Panc1 (cell line): ENCODE results near the gene ANKLE2. TPM values are rescaled to one million over a fixed set of nuclear protein-coding genes. Genes with fewer than 3 reads are reported as not detected.

Experiments
- ATAC-seq: fragments of 200-7000 bp; cut with Tn5 transposase; 2 replicates; pipeline ENCODE4 v1.9.1; 2020; ENCODE audit warnings: mild to moderate bottlenecking, moderate library complexity
- BruUV-seq: library from RNA; stranded (reverse); fragments of 400-500 nt; replicated peaks from 2 replicates; lab custom pipeline; 2021; lab: Mats Ljungman, UMichigan
- CTCF ChIA-PET: fragments of 300-600 bp; sonication (Branson Sonifier 250); formaldehyde crosslinking; loops from one replicate; lab custom pipeline; 2022; ENCODE audit warnings: antibody characterized with exemption; lab: Charles Lee
- POLR2A ChIA-PET: fragments of 300-600 bp; sonication (Branson Sonifier 250); formaldehyde crosslinking; loops from one replicate; lab custom pipeline; 2022; ENCODE audit warnings: antibody characterized with exemption; lab: Charles Lee
- DNase-seq: peaks from one replicate; pipeline ENCODE4 v3.0.0-alpha.2; 2010; ENCODE audit warnings: low read depth, low spot score
- H3K27ac ChIP-seq: 2 replicates; pipeline ENCODE4 v1.5.1; 2011; ENCODE audit warnings: mild to moderate bottlenecking, low read length, inconsistent platforms
- H3K27me3 ChIP-seq: fragments of 200-500 bp; sonication (Bioruptor generic); 2 replicates; pipeline ENCODE4 v1.6.0; 2014; ENCODE audit warnings: low read length, inconsistent platforms; ENCODE audit not compliant: control insufficient read depth, insufficient read depth
- H3K36me3 ChIP-seq: fragments of 200-500 bp; sonication (Bioruptor generic); 2 replicates; pipeline ENCODE4 v1.5.1; 2014; ENCODE audit warnings: inconsistent platforms, mild to moderate bottlenecking, low read length, moderate library complexity; ENCODE audit not compliant: control insufficient read depth, insufficient read depth
- H3K4me1 ChIP-seq: 2 replicates; pipeline ENCODE4 v1.5.1; 2011; ENCODE audit warnings: inconsistent platforms, mild to moderate bottlenecking, low read length, moderate library complexity; ENCODE audit not compliant: control insufficient read depth, insufficient read depth
- H3K4me3 ChIP-seq, 2 experiments: 2 replicates each; pipeline ENCODE4 v1.5.1; 2011 to 2012; ENCODE audit warnings: low read depth in 2 of 2, low read length in 2 of 2, mild to moderate bottlenecking in 2 of 2, inconsistent platforms in 1 of 2, moderate library complexity in 1 of 2
- H3K9me3 ChIP-seq: fragments of 200-500 bp; sonication (Bioruptor generic); 2 replicates; pipeline ENCODE4 v1.5.1; 2014; ENCODE audit warnings: low read depth, mild to moderate bottlenecking, inconsistent platforms, low read length, moderate library complexity; ENCODE audit not compliant: control insufficient read depth, insufficient read depth
- CTCF ChIP-seq: fragments of 450-650 bp; IDR thresholded peaks from 2 replicates; pipeline ENCODE4 v1.5.1; 2017; ENCODE audit warnings: mild to moderate bottlenecking
- POLR2AphosphoS5 ChIP-seq: IDR thresholded peaks from 2 replicates; pipeline ENCODE4 v1.6.1; 2012; ENCODE audit warnings: mild to moderate bottlenecking, low read depth, low read length, moderate library complexity
- REST ChIP-seq, 2 experiments: IDR thresholded peaks; 2 replicates each; pipeline ENCODE4 v1.6.1; 2011 to 2012; ENCODE audit warnings: low read depth in 2 of 2, control low read depth in 1 of 2, low read length in 1 of 2, mild to moderate bottlenecking in 1 of 2, moderate library complexity in 1 of 2; ENCODE audit not compliant: insufficient read depth in 1 of 2
- SIN3A ChIP-seq: IDR thresholded peaks from 2 replicates; pipeline ENCODE4 v1.6.1; 2012; ENCODE audit warnings: low read depth, mild to moderate bottlenecking, low read length, moderate library complexity, borderline replicate concordance; ENCODE audit not compliant: insufficient read depth
- TCF7L2 ChIP-seq: IDR thresholded peaks from 2 replicates; pipeline ENCODE4 v1.6.1; 2011; ENCODE audit warnings: mild to moderate bottlenecking, low read depth, low read length, inconsistent platforms
- in situ Hi-C: cut with HindIII; loops from 2 replicates; pipeline ENCODE4 v1.10.0; 2016; ENCODE audit warnings: low sequenced_read_pairs, low pct_unique_long_range_greater_than_20kb
- intact Hi-C: fragments of 100-400 bp; cut with micrococcal nuclease; formaldehyde crosslinking; loops from one replicate; pipeline ENCODE4 v1.10.0; 2022; ENCODE audit not compliant: unreplicated experiment
- total RNA-seq: library from RNA; stranded (reverse); gene quantifications from one replicate; pipeline ENCODE4 v1.2.1, GENCODE V29; 2021; ENCODE audit not compliant: unreplicated experiment

Gene ANKLE2
- total RNA-seq, 1 experiment from 2014 or later: 88.7 TPM

- POLR2A ChIA-PET: interaction anchor here (0.6 kb wide), 1 partner anchor 8 kb away, joined by 3 read pairs; no protein-coding TSS in a partner anchor
- no peak for TF ChIP-seq CTCF
- TF ChIP-seq SIN3A: no peak
- TF ChIP-seq REST (IDR thresholded peaks at IDR 0.05; ENCODE audit: insufficient read depth in 1 of 2, low read depth in 2 of 2, low read length in 1 of 2): no peak
- no peak for TF ChIP-seq TCF7L2
- TF ChIP-seq POLR2AphosphoS5: no peak
- CTCF ChIA-PET: no interaction called here
- ATAC-seq: peak; percentile 38
- intact Hi-C loops: no loop called here
- no TSS peak for BruUV-seq
- Histone ChIP-seq H3K4me3 (peak overlapping the region; percentile 67 to 83), H3K27me3 (no peaks in the 10 kb centered on the region), H3K27ac (peak overlapping the region; percentile 80), H3K36me3 (no peaks in the 10 kb centered on the region), H3K4me1 (peaks cover 6% of the 10 kb centered on the region; the same call in 1 of the 2 replicates), H3K9me3 (no peaks in the 10 kb centered on the region)
- DNase-seq: no peak
- in situ Hi-C loops: no loop called here
Measured at GRCh38 chr12:132711080-132711843, 50.4 kb downstream of the ANKLE2 start.

GRCh38 chr12:132710405-132711079, 51.1 kb downstream of the ANKLE2 start, which contains the start of gene PGAM5:
PGAM5 (plus strand) TSS chr12:132710842; CDS start chr12:132710877, 35 bp downstream.
- H3K9me3 ChIP-seq: no peaks in the 10 kb centered on the region
- no peaks in the 10 kb centered on the region for H3K27me3 ChIP-seq
- no peak for DNase-seq
- TF ChIP-seq TCF7L2: peak; percentile 32; the same call in 1 of the 2 replicates
- peak; percentile 84; the same call in 1 of the 2 replicates for TF ChIP-seq SIN3A
- no peak for TF ChIP-seq CTCF
- TF ChIP-seq POLR2AphosphoS5: peak; percentile 89
- no peak for TF ChIP-seq REST (IDR thresholded peaks at IDR 0.05; ENCODE audit: insufficient read depth in 1 of 2, low read depth in 2 of 2, low read length in 1 of 2)
- H3K4me1 ChIP-seq: peaks cover 6% of the 10 kb centered on the region; the same call in 1 of the 2 replicates
- BruUV-seq: no TSS peak
- H3K4me3 ChIP-seq: peak within 1 kb of the TSS; percentile 67 to 90
- no peaks in the 10 kb centered on the region for H3K36me3 ChIP-seq
- intact Hi-C loops: no loop called here
- in situ Hi-C loops: no loop called here
- peak; percentile 93 for ATAC-seq
- peak within 1 kb of the TSS; percentile 90 for H3K27ac ChIP-seq
- ChIA-PET POLR2A (no interaction called here), CTCF (no interaction called here)
